Measurements from ENCODE around the gene KLHL7. TPM values are rescaled to one million over a fixed set of nuclear protein-coding genes. Genes with fewer than 3 reads are reported as not detected.
A peak's percentile ranks its signal among the peaks of the same experiment; 100 is the strongest.
"Not testable (repeated sequence)": the region's sequence is repeated elsewhere in the genome, so short reads cannot be mapped to it uniquely, and the experiment has no call there.

The KLHL7 gene
- total RNA-seq, 1 donor from 2014 or later: 20.0 TPM

- no peaks in the 10 kb centered on the region for H3K9me3 Mint-ChIP-seq
- H3K27me3 Mint-ChIP-seq: no peaks in the 10 kb centered on the region
- no peaks in the 10 kb centered on the region for H3K36me3 Mint-ChIP-seq (ENCODE audit: low read depth)
- no peaks in the 10 kb centered on the region for H3K4me1 Mint-ChIP-seq
- H3K4me3 Mint-ChIP-seq: no peak overlapping the region
- peak; percentile 34 for DNase-seq
- intact Hi-C loops (cut with micrococcal nuclease): no loop called here
- H3K27ac Mint-ChIP-seq: no peak overlapping the region
Measured at GRCh38 chr7:23168111-23168885, 62.7 kb downstream of the KLHL7 start.

GRCh38 chr7:23175938-23176337 is 70.4 kb downstream of the KLHL7 start:
- no peak overlapping the region for H3K4me3 Mint-ChIP-seq
- peaks cover 7% of the 10 kb centered on the region for H3K27me3 Mint-ChIP-seq
- intact Hi-C loops (cut with micrococcal nuclease): no loop called here
- no peaks in the 10 kb centered on the region for H3K36me3 Mint-ChIP-seq (ENCODE audit: low read depth)
- no peaks in the 10 kb centered on the region for H3K9me3 Mint-ChIP-seq
- no peak for DNase-seq
- no peak overlapping the region for H3K27ac Mint-ChIP-seq
- peaks cover 6% of the 10 kb centered on the region for H3K4me1 Mint-ChIP-seq

- peaks cover 31% of the 10 kb centered on the region for H3K4me1 Mint-ChIP-seq
- H3K9me3 Mint-ChIP-seq: no peaks in the 10 kb centered on the region
- intact Hi-C loops (cut with micrococcal nuclease): loop anchor here (1.0 to 10.0 kb wide), 10 partner anchors 77 to 1755 kb away; partner anchors contain the start of genes HYCC1, IGF2BP3, KLHL7 and MALSU1
- H3K4me3 Mint-ChIP-seq: peak within 1 kb of the TSS; percentile 94
- peak within 1 kb of the TSS; percentile 99 for H3K27ac Mint-ChIP-seq
- H3K36me3 Mint-ChIP-seq (ENCODE audit: low read depth): peaks cover 20% of the 10 kb centered on the region
- H3K27me3 Mint-ChIP-seq: peaks cover 7% of the 10 kb centered on the region
- DNase-seq: peak; percentile 99
Measured at GRCh38 chr7:23181684-23182553, 76.3 kb downstream of the KLHL7 start, which contains the start of gene NUP42. Gene NUP42, plus strand, starts transcription at chr7:23182048. Its CDS starts 38 bp downstream, at chr7:23182086.

GRCh38 chr7:23183279-23184012 is 77.9 kb downstream of the KLHL7 start:
- Mint-ChIP-seq H3K27me3 (peaks cover 7% of the 10 kb centered on the region), H3K4me3 (peak overlapping the region; percentile 94), H3K4me1 (peaks cover 33% of the 10 kb centered on the region), H3K9me3 (no peaks in the 10 kb centered on the region), H3K36me3 (ENCODE audit: low read depth) (peaks cover 25% of the 10 kb centered on the region), H3K27ac (peak overlapping the region; percentile 75)
- intact Hi-C loops (cut with micrococcal nuclease): loop anchor here (5.0 to 10.0 kb wide), 6 partner anchors 96 to 1756 kb away; partner anchors contain the start of genes IGF2BP3, SP4 and TRA2A
- peak; percentile 56 for DNase-seq

- Mint-ChIP-seq H3K4me3 (peak overlapping the region; percentile 94), H3K27me3 (no peaks in the 10 kb centered on the region), H3K4me1 (peaks cover 33% of the 10 kb centered on the region), H3K27ac (peak overlapping the region; percentile 51), H3K9me3 (no peaks in the 10 kb centered on the region), H3K36me3 (ENCODE audit: low read depth) (peaks cover 31% of the 10 kb centered on the region)
- DNase-seq: peak; percentile 20
- intact Hi-C loops (cut with micrococcal nuclease): loop anchor here (5.0 to 10.0 kb wide), 6 partner anchors 97 to 1757 kb away; partner anchors contain the start of genes IGF2BP3, SP4 and TRA2A
Measured at GRCh38 chr7:23184291-23184690, 78.7 kb downstream of the KLHL7 start.

- Mint-ChIP-seq H3K4me1 (peaks cover 33% of the 10 kb centered on the region), H3K4me3 (no peak overlapping the region), H3K36me3 (ENCODE audit: low read depth) (peaks cover 34% of the 10 kb centered on the region), H3K27me3 (no peaks in the 10 kb centered on the region), H3K27ac (no peak overlapping the region), H3K9me3 (no peaks in the 10 kb centered on the region)
- intact Hi-C loops (cut with micrococcal nuclease): loop anchor here (5.0 to 10.0 kb wide), 6 partner anchors 98 to 1758 kb away; partner anchors contain the start of genes IGF2BP3, SP4 and TRA2A
- peak; percentile 68 for DNase-seq
Measured at GRCh38 chr7:23184709-23185359, 79.2 kb downstream of the KLHL7 start.

- peaks cover 40% of the 10 kb centered on the region for H3K36me3 Mint-ChIP-seq (ENCODE audit: low read depth)
- no peaks in the 10 kb centered on the region for H3K27me3 Mint-ChIP-seq
- intact Hi-C loops (cut with micrococcal nuclease): loop anchor here (10.0 kb wide), 1 partner anchor 331 kb away; no protein-coding TSS in a partner anchor
- peaks cover 27% of the 10 kb centered on the region for H3K4me1 Mint-ChIP-seq
- H3K9me3 Mint-ChIP-seq: no peaks in the 10 kb centered on the region
- no peak overlapping the region for H3K4me3 Mint-ChIP-seq
- H3K27ac Mint-ChIP-seq: no peak overlapping the region
- no peak for DNase-seq
Measured at GRCh38 chr7:23185980-23186379, 80.4 kb downstream of the KLHL7 start.

- no peak overlapping the region for H3K4me3 Mint-ChIP-seq
- H3K27me3 Mint-ChIP-seq: no peaks in the 10 kb centered on the region
- no peak overlapping the region for H3K27ac Mint-ChIP-seq
- DNase-seq: peak; percentile 40
- peaks cover 3% of the 10 kb centered on the region for H3K4me1 Mint-ChIP-seq
- peaks cover 38% of the 10 kb centered on the region for H3K36me3 Mint-ChIP-seq (ENCODE audit: low read depth)
- intact Hi-C loops (cut with micrococcal nuclease): no loop called here
- H3K9me3 Mint-ChIP-seq: no peaks in the 10 kb centered on the region
Measured at GRCh38 chr7:23191022-23191421, 85.4 kb downstream of the KLHL7 start.

- DNase-seq; H3K9me3 Mint-ChIP-seq; H3K27ac Mint-ChIP-seq; H3K4me1 Mint-ChIP-seq; H3K27me3 Mint-ChIP-seq; intact Hi-C loops (cut with micrococcal nuclease); H3K4me3 Mint-ChIP-seq: not testable (repeated sequence)
- H3K36me3 Mint-ChIP-seq (ENCODE audit: low read depth): peaks cover 43% of the 10 kb centered on the region
Measured at GRCh38 chr7:23193650-23194227, 88.2 kb downstream of the KLHL7 start.

- Mint-ChIP-seq H3K27ac (no peak overlapping the region), H3K4me3 (no peak overlapping the region), H3K9me3 (no peaks in the 10 kb centered on the region), H3K27me3 (no peaks in the 10 kb centered on the region), H3K4me1 (peaks cover 2% of the 10 kb centered on the region), H3K36me3 (ENCODE audit: low read depth) (peaks cover 41% of the 10 kb centered on the region)
- intact Hi-C loops (cut with micrococcal nuclease): no loop called here
- no peak for DNase-seq
Measured at GRCh38 chr7:23196306-23196705, 90.7 kb downstream of the KLHL7 start.

GRCh38 chr7:23197745-23198144 is 92.2 kb downstream of the KLHL7 start:
- intact Hi-C loops (cut with micrococcal nuclease); DNase-seq; H3K9me3 Mint-ChIP-seq; H3K27ac Mint-ChIP-seq; H3K27me3 Mint-ChIP-seq; H3K4me1 Mint-ChIP-seq; H3K4me3 Mint-ChIP-seq: not testable (repeated sequence)
- H3K36me3 Mint-ChIP-seq (ENCODE audit: low read depth): peaks cover 44% of the 10 kb centered on the region

- no peak overlapping the region for H3K27ac Mint-ChIP-seq
- H3K4me3 Mint-ChIP-seq: no peak overlapping the region
- DNase-seq: no peak
- peaks cover 6% of the 10 kb centered on the region for H3K27me3 Mint-ChIP-seq
- peaks cover 53% of the 10 kb centered on the region for H3K36me3 Mint-ChIP-seq (ENCODE audit: low read depth)
- intact Hi-C loops (cut with micrococcal nuclease): no loop called here
- no peaks in the 10 kb centered on the region for H3K9me3 Mint-ChIP-seq
- H3K4me1 Mint-ChIP-seq: peaks cover 2% of the 10 kb centered on the region
Measured at GRCh38 chr7:23200331-23200730, 94.7 kb downstream of the KLHL7 start.
